GM04504 (cell line): Measurements from ENCODE around the gene MRPS27.

ENCODE experiments used
- DNase-seq: peaks from one replicate; pipeline ENCODE4 v3.0.0-alpha.2; 2012; ENCODE audit warnings: low read depth

MRPS27 gene

DNA sequence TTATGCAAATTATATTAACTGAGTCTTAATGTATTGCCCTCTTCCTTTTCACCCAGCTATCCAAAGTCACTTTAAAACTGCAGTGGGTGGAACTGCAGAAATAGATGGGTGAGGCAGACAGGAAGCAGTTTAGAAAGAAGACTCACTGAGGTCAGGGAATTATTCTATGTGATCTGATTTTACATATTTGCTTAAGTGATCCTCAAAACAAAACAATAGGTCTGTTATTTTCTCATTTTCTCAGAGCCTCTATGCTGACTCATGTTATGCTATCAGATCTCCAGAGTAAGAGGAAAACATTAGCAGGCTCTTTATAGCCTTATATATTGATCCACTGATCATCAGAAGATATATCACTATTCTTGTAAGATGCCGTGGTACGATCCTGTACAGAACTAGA is 63.5 kb downstream of the MRPS27 start:
- no peak for DNase-seq

DNA sequence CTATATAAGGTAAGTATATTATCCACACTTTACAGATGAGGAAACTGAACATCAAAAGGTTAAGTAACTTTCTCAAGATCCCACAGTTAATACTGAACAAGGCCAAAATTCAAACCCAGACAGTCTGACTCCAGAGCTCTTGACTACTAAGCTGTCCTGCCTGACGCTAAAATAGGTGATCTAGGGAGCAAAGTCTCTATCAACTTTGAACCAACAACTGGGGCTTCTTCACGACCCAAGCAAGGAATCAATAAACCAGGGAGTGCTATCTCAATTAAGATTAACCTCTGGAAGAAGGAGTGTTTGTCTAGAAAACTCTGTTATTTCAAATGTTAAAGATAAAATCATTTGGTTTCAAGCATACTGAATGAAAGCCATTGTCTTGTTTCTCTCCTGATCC is 64.4 kb downstream of the MRPS27 start:
- DNase-seq = no peak

DNA sequence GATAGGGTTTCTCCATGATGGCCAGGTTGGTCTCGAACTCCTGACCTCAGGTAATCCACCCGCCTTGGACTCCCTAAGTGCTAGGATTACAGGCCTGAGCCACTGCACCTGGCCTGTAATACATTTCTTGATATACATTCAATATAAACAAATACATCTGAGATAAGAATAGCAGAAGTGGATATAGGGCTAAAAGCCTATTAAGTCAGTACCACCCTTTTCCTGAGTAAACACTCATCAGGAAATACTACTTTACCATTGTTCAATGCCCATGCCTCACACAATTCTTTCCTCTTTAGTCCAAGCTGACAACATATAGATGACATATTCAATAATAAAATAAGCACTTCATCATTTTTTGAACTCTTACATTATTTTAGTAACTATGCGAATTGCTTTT is 64.8 kb downstream of the MRPS27 start:
- DNase-seq = no peak

DNA sequence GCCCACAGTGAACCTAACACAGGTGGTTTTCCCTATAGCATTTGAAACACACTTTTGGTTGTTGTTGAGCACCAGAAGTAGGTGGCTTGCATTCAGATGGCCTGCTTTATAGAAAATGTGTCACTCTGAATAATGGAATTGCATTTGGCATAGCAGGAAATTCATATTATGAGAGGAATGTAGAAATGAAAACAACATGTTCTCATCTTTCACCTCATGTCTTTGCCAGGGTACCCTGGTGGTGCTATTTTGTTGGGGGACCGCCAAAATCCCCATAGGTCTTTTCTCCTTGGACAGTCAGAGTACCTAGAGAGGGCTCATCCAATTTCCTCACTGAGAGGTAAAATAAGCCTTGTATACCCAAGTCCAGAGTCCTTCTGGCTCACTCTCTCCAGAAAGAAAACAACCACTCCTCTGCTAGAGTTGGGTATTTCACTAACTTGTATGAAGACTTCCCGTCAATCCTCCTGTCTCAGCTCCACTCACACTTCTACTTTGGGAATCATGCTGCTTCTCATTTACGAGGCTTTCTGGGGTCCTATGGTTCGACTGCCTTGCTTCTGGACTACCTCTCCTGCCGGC is 67.4 kb downstream of the MRPS27 start:
- DNase-seq = no peak

DNA sequence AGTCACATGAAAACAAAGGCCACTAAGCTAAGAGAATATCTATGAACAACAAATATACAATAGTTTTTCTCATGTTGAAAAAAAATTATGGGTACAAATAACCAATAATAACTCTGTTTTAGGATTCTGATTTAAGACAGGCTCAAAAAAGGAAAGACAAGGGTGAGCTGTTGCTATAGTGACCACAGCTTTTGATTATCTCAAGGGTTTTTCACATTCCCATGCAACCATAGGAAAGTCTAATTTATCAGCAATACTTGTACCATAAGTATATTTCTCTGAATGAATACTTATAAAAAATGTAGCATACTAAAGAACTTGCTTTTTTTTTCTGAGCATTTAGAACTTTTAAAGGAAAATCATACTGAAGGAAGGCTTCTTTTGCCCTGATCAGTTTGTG is 68.0 kb downstream of the MRPS27 start:
- no peak for DNase-seq

DNA sequence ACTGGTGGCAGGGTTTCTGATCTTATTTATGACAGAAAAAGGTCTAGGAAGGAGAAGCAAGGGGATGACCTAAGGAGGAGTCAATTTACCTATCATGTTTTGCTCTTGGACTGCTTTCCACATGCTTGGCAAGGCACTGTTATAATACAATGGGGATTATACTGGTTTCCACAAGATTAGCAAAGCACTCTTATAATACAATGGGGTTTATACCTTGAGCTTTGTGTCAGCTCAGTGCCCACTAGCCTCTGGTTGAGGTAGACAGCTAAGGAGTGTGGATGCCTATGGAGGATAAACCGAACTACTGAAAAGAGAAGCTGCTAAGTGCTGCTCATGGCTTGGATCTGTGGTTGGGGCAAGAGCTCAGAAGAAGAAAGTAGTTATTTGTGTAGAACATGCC is 68.7 kb downstream of the MRPS27 start:
- no peak for DNase-seq

DNA sequence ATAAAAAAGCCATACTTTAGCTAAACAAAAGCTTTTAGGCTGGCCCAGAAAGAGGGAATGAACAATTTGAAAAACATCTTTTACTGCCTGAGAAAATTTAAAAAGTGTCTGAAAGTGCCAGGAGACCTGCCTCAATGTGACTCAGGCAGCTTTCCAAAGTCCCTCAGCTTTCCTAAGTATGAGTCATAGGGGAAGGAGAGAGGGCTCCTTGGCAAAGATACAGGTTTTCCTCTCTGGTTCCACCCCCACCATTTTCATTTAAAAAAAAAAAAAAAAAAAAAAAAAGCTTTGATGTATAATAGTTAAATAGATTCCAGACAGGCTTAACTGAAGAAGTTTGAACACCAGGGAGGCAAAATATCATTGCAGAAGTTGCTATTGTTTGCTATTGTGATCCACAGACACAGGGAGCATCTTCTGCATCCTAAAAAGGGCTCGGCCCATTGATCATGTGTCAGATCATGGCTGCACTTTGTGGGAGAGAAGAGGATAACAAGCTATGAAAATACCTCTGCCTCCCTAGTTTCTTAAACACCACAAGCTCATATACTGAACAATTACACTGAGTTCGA is 71.5 kb downstream of the MRPS27 start:
- DNase-seq = peak; percentile 85

DNA sequence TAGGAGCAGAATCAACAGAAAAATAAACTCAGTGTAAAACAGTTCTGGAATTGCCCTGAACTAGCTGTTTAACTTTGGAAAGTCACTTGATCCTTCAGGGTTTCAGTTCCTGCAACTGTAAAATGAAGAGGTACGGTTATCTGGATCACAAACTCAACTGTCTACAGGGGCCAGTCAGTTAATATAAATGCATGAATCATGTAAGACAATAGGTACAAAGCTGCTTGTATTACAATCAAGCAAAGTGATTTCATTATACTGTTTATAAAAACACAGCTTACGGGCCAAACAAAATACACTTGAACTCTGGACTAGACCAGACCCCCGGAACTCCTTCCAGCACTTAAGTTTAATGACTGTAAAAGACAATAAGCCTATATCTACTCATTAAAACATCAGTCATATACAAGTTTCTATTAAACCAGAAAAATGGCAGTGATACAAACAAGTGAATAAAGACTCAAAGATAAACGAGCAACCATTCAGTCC is 73.0 kb downstream of the MRPS27 start:
- no peak for DNase-seq

DNA sequence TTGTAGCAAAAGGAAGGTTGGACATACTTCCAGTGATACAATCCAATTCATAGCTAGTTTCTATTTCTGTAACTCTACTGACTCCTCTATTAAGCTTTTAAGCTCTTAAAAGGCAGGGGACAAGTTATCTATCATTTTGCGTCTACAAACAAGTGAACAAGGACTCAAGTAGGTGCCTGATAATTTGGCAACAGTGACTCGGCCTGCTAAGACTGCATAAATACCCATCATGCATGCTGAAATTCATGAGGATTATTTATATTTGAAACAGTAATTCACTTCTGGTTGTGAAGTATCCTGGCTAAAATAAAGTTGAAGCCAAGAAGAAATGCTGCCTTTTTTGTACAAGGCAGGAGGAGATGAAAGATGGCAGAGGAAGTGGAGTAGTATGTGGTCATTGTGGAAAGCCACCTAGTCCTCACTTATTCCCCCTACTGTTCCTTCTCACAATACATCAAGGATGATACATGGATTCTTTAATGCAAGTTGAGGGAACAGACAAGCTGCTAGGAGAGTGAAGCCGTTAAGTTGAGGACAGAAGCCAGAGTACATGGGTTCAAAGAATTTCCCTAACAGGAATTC is 74.0 kb downstream of the MRPS27 start:
- no peak for DNase-seq

DNA sequence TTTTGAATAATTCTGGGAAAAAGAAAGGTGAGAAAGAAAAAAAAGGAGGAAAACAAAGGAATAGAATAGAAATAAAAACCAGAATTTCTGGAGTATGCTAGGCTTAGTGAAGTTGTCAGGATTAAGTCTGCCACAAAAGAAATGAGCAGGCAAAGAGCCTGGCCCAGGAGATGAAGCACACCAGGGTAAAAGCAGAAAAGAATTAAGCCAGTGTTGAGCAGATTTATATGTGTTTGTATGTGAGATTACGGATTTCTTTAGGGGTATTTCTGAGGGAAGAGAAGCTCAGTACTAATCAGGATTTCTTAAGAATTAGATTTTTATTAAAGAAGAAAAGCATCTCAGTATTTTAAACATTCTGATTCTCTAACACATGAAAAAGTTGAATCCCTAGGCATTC is 74.5 kb downstream of the MRPS27 start:
- DNase-seq = no peak

DNA sequence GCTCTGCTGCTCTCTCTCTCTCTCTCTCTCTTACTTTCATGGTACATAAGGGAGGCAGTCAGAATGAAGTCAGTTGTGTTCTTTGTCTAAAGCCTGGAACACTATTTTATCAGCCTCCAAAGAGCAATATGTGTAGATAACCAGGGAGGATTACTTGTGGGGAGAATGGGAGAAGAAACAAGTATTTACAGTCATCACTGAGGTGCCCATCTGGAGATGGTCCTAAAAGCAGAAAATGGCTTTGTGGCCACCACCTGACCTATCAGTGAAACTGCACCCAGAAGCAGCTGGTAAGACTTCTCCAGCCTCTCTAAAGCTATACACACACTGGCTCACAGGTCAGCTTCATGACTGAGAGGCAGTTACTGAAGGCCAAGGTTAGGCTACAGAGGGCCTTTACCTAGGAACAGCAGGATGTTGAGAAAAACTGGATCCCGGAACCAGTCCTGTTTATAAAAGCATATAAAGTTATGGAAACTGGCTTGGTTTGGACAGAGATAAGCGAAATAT is 75.1 kb downstream of the MRPS27 start:
- DNase-seq = peak; percentile 27

DNA sequence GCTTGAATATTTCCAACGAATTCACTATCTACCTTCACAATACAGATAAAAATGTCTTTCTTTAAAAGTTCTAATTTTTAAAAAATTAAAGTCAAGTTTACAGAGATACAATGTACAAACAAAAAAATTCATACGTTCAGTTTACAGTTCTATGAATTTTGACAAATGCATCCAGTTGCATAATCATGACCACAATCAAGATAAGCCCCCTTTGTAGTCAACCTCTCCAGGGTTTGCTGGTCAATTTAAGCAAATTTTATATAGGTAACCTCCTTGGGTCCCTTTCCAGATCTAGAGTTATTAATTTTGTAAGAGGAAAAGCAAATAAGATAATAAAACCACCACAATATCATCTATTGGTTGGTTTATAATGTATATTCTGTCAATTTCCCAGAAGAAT is 76.3 kb downstream of the MRPS27 start:
- DNase-seq = no peak

DNA sequence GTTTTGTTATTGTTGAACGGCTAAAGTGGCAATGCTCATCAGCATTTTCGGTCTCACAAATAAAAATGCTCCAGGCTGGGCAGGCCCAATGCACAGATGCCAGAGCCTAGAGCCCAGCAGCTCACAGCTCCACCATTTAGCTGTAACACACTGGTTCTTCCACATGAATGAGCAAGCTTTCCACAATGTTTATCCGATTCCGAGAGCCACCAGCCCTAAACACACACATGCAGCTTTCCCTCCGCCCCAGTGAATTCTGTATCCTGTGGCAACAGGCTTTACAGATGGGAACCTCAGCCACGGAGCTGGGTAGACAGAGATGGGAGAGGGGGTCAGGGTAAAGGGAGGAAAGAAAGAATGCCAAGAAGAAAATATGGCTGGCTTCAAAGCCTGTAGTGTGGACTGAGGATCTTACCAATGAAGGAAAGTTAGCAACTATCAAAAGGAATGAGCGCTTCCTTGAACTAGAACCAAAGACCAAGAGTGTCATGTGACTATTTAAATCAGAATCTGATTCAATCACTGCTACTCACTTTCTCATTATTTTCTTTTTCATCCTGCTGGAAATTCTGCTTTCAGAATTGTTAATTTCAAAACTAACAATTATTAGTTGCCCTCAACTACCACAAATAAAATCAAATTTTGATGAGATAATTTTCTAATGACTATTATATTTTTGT is 77.1 kb downstream of the MRPS27 start:
- no peak for DNase-seq

DNA sequence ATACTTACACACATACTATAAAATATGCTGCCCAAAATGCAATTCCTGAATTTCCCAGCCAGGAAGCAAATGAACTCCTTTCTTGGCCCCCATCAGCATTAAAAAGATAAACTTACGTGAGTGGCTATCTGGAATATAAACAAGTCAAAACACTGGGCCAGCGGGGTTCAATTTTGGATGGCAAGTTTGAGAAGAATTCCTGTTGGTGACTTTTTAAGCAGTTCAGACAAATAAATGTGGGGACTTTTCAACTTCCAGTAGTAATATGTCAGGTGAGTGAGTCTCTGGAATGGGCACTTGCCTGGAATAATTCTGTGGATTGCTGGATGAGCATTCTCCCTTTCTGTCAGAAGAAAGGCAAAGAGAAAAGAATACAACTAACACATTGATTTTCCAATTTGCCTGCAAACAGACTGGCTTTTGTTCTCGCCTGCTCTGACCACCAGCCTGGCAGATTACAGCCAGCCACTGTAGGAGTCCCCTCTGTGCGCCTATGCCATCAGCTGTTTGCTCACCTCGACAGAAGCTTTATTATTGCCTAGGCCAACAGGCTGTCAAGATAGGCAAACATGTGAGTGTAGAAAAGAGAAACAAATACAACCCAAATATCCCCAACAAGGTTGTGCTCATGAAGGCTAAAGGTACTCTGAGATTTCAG is 78.6 kb downstream of the MRPS27 start:
- no peak for DNase-seq

DNA sequence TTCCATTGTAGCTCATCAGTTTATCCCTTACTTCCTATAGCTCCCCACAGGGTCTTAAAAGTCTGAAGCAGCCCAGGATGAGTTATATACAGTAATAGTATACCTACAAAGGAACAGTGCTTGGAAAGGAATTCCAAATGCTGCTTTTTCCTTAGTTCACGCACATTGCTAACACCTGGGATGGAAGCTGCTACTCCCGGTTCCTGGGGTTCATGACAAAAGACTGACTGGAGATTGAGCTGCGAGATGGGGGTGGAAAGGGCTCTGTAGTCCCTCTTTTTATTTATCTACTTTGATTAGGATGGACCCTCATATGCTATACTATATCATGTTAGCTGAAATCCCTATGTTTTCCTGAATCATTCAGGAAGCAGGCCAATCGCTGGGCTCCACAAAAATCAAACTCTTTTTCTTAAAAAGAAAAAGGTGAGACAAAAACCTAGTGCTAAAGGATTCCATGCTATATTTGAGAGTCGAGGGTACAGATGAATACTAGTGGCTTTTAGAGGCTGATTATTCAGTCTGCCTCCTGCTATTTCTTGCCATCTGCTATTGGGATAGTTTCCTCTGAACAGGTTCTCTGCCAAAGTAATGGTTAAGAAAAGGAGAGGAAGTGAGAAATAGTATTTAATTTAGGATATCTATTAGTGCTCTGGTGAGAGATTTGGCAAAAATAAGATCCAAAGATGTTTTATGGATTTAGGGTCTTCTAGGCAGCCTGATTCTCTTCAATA is 81.2 kb downstream of the MRPS27 start:
- DNase-seq = no peak

DNA sequence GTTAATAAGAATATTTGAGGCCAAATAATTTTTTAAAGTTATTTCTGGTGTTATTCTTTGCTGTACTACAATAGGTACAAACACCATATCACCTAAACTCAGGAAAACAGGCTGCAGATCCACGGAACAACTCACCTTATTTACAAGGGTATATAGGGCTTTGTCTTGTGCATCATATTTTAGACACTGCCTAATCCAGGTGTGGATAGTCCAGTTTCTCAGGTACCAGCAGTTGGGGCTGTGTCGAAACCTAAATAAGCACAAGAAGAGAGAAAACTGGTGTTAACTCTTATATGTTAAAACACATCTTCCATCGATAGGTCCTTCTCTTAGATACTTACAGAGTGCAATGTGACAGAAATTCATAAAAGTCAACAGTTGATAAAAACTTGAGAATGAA is 82.2 kb downstream of the MRPS27 start:
- DNase-seq = no peak

DNA sequence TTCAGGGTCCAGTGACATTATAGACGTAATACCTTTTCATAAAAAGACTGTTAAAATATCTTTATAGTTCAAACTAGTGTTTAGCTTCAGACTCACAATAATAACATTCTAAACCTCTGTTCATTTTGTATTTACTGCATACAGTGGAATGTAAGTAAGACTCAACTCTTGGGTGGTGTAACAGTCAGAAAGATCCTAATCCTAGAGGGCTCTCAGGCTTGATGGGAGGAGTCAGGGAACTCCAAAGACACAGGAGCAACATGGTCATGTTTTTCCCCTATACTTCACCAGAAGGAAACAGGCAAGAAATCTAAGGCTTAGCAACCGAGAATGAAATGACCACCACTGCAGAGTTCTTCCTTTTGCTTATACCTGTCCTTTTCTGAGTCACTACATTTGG is 82.6 kb downstream of the MRPS27 start:
- DNase-seq = no peak

DNA sequence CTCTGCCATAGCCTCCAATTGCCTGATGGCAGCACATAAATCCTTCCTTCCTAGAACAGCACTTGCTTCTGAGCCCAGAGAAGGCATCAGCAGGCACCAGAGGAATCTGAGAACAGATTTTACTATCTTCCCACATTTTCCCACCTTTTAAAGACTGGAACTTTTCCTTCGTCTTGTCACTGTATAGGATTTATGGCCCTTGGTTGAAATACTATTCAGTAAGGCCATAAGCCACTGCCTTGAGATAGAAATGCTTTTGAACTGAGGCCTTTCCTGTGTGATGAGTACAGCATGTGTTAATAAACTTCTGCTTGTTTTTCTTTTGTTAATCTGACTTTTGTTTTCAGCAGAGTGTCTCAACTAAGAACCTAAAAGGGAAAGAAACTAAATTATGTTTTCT is 84.3 kb downstream of the MRPS27 start:
- no peak for DNase-seq

DNA sequence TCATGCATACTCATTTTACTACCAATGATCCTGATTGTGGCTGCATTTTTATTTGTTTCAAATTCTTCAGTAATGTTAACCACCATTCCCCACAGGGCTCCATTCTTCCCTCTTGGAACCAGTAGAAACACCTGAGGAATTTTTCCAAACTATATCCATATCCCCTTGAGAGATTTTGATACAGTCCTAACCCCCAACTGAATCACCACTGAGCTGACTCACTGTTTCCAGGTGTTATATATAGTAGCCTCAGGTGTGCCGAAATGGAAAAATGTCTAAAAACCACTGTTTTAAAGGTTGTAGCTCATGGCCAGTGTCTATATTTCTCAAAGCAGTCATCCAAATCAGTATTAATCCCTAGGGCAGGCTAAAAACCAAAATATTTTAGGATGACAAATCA is 85.2 kb downstream of the MRPS27 start:
- no peak for DNase-seq

DNA sequence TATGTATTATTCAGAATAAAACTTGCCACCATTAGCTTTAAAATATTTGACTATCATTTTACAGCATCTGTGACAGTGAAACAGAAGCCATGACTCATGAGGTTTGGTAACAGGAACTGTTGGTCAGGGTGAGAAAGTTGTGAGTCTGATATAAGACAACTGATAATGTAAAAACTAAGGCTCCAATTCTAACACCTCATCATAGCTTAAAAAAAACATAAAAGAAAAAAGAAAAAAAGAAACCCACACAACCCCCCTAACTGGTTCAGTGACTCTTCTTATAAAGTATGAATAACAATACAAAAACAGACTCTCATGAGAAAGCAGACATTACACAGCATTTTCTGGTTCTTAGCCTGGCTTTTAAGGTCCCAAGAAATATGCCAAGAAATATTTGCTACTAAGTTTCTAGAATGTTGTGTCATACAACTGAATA is 85.8 kb downstream of the MRPS27 start:
- DNase-seq = no peak

DNA sequence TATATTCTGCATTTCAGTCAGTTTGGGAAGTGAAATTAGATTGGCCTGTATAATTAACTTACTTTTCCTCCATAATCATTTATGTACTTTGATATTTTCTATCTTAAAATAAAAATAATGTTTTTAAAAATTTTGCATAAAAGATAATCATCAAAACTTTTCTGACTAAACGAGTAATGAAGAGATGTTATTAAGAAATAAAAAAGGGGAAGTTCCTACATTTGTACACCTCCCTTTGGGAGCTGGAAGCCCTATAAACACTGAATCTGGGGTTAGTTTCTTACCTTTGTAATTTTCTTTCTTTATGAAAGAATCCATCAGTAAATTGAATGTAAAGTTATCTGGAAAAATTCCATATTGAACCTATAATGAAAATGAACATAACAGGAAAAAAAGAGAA is 86.2 kb downstream of the MRPS27 start:
- DNase-seq = no peak

DNA sequence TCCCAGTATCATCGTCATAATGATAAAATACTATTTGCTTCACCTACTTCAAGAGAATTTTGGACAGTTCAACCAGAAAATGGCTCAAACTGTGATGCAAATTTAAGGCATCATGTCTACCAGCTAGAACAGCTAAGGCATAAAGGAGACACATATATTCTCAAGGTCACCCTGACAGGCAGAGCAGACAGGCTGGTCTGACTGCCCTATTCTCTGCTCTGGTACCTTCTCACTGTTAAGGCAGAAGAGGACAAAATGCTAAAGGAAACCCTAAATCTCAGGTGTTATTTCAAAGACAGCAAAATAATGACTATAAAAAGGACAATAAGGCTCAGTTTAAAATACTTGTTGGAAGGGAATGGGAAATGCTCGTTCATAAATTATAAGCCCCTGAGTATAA is 87.2 kb downstream of the MRPS27 start:
- DNase-seq = no peak
